Measurements from ENCODE around the gene DLEC1.
A peak's percentile ranks its signal among the peaks of the same experiment; 100 is the strongest.
"Not testable (repeated sequence)": the region's sequence is repeated elsewhere in the genome, so short reads cannot be mapped to it uniquely, and the experiment has no call there.

The DLEC1 gene

DNA sequence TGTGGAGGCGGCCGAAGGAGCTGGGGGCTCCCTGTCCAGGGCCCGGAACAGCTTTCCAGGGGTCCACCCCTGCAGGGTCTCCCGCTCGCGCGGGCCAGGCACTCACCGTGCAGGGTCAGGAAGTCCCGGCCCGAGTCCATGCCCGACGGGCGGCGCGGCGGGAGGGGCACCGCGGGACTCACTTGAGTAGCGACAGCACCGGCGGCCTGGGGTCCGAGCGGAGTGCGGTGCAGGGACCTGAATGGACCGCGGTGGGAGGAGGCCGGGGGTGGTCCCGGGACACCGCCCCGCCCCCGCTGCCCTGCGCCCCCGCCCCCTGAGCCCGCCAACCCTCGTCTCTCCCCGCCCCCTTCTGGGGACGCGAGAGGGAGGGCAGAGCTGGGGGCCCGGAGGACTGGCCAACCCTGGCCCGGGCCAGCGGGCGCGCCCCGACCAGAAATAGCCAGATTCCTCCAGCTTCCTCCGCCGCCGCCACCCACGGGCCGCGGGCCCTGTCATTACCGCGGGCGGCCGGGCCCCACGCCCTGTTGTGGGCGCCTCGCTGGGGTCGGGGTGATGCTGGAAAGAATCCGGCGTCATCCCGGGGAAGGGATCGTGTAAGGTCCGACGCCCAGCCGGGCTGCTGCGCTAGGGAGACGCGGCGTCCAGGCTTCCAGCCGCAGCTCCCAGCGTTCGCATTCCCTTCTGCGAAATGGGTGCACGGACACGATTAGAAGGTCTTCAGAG lies 9.4 kb upstream of the DLEC1 start, which contains the start of gene PLCD1:
TSS of gene PLCD1 (minus strand) at position 243 of the 726 bp plus-strand sequence. CDS start at position 140, 103 bp downstream.
- TF ChIP-seq, protein P1, sequence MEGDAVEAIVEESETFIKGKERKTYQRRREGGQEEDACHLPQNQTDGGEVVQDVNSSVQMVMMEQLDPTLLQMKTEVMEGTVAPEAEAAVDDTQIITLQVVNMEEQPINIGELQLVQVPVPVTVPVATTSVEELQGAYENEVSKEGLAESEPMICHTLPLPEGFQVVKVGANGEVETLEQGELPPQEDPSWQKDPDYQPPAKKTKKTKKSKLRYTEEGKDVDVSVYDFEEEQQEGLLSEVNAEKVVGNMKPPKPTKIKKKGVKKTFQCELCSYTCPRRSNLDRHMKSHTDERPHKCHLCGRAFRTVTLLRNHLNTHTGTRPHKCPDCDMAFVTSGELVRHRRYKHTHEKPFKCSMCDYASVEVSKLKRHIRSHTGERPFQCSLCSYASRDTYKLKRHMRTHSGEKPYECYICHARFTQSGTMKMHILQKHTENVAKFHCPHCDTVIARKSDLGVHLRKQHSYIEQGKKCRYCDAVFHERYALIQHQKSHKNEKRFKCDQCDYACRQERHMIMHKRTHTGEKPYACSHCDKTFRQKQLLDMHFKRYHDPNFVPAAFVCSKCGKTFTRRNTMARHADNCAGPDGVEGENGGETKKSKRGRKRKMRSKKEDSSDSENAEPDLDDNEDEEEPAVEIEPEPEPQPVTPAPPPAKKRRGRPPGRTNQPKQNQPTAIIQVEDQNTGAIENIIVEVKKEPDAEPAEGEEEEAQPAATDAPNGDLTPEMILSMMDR (IDR thresholded peaks at IDR 0.05; ENCODE audit: low read depth, low read length, missing control alignments) = no peak
- peak within 1 kb of the TSS; percentile 61 for H3K4me3 ChIP-seq (ENCODE audit: low read depth, low read length)
- no peak for DNase-seq (ENCODE audit: low read depth)

GRCh38 chr3:38030126-38031021 lies 8.6 kb upstream of the DLEC1 start:
- in situ Hi-C loops (cut with HindIII; ENCODE audit: low sequenced_read_pairs) = no loop called here
- DNase-seq (ENCODE audit: low read depth) = no peak
- H3K4me3 ChIP-seq (ENCODE audit: low read depth, low read length) = peak overlapping the region; percentile 61
- TF ChIP-seq, protein P1 (IDR thresholded peaks at IDR 0.05; ENCODE audit: low read depth, low read length, missing control alignments) = no peak

More for the DNA sequence above, 9.4 kb upstream of the DLEC1 start, which contains the start of gene PLCD1:
- in situ Hi-C loops (cut with HindIII; ENCODE audit: low sequenced_read_pairs) = no loop called here

GRCh38 chr3:38031022-38031994 lies 7.7 kb upstream of the DLEC1 start:
- in situ Hi-C loops (cut with HindIII; ENCODE audit: low sequenced_read_pairs) = no loop called here
- no peak for DNase-seq (ENCODE audit: low read depth)
- H3K4me3 ChIP-seq (ENCODE audit: low read depth, low read length) = no peak overlapping the region
- TF ChIP-seq, protein P1 (IDR thresholded peaks at IDR 0.05; ENCODE audit: low read depth, low read length, missing control alignments) = no peak

DNA sequence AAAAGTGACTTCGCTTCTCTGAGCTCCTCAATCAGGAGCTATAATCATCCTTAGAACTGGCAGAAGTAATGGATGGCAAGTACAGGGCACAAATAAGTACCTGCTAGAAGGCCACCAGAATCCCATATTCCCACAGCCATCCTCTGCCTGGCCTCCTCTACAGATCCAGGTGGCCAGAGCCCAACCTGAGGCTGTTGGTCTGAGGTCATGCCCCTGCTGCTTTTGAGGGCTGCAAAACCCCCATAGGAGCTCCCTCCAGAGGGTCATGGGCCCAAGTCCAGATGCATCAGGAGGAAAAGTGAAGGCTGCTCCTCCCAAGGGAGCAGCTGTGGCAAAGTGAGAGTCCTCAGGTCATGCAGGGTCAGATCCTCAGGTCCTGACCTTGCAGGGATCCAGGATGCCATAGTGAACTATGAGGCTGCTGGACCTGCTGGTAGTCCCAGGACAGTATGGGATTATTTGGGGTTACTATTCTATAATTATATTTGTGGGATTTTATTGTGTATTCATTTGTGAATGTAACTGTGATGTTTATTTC lies 6.6 kb upstream of the DLEC1 start:
- TF ChIP-seq, protein P1 (IDR thresholded peaks at IDR 0.05; ENCODE audit: low read depth, low read length, missing control alignments) = no peak
- in situ Hi-C loops (cut with HindIII; ENCODE audit: low sequenced_read_pairs) = no loop called here
- H3K4me3 ChIP-seq (ENCODE audit: low read depth, low read length) = no peak overlapping the region

DNA sequence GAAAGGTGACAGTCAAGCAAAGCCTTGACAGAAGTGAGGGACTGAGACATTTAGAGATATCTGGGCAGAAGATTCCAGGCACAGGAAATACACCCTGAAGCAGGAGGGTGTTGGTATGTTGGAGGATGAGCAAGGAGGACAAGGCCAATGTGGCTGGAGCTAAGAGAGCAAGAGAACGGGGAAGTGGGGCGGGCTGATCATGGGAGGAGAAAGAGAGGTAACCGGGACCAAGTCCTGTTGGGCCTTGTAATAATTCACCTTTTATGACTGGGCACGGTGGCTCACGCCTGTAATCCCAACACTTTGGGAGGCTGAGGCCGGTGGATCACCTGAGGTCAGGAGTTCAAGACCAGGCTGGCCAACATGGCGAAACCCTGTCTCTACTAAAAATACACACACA lies 5.4 kb upstream of the DLEC1 start:
- DNase-seq (ENCODE audit: low read depth); H3K4me3 ChIP-seq (ENCODE audit: low read depth, low read length); in situ Hi-C loops (cut with HindIII; ENCODE audit: low sequenced_read_pairs): not testable (repeated sequence)

More for the DNA sequence above, 6.6 kb upstream of the DLEC1 start:
- DNase-seq (ENCODE audit: low read depth) = no peak

- in situ Hi-C loops (cut with HindIII; ENCODE audit: low sequenced_read_pairs); H3K4me3 ChIP-seq (ENCODE audit: low read depth, low read length); DNase-seq (ENCODE audit: low read depth): not testable (repeated sequence)
Measured at GRCh38 chr3:38034335-38034734, 4.7 kb upstream of the DLEC1 start.

- TF ChIP-seq, protein P1 (IDR thresholded peaks at IDR 0.05; ENCODE audit: low read depth, low read length, missing control alignments) = no peak
- in situ Hi-C loops (cut with HindIII; ENCODE audit: low sequenced_read_pairs) = no loop called here
- no peak for DNase-seq (ENCODE audit: low read depth)
- no peak overlapping the region for H3K4me3 ChIP-seq (ENCODE audit: low read depth, low read length)
Measured at GRCh38 chr3:38036286-38036685, 2.7 kb upstream of the DLEC1 start.
